HG03521 (cell line): Measurements from ENCODE around the gene SUPT6H.
A peak's percentile ranks its signal among the peaks of the same experiment; 100 is the strongest.
"Not testable (repeated sequence)": the region's sequence is repeated elsewhere in the genome, so short reads cannot be mapped to it uniquely, and the experiment has no call there.

Source experiments
- ATAC-seq: cut with Tn5 transposase; IDR thresholded peaks from one replicate; pipeline ENCODE4 v1.9.1; 2021; ENCODE audit warnings: mild to moderate bottlenecking, moderate library complexity; ENCODE audit not compliant: unreplicated experiment

SUPT6H gene

GRCh38 chr17:28717578-28718332, 55.8 kb downstream of the SUPT6H start, which contains the start of gene RAB34:
RAB34 (minus strand) TSS chr17:28717868; CDS start chr17:28717266, 602 bp downstream.
- ATAC-seq, result no peak

GRCh38 chr17:28718333-28719020, 56.5 kb downstream of the SUPT6H start:
- ATAC-seq, result no peak

GRCh38 chr17:28719021-28719433, 57.0 kb downstream of the SUPT6H start:
- ATAC-seq, result no peak

DNA sequence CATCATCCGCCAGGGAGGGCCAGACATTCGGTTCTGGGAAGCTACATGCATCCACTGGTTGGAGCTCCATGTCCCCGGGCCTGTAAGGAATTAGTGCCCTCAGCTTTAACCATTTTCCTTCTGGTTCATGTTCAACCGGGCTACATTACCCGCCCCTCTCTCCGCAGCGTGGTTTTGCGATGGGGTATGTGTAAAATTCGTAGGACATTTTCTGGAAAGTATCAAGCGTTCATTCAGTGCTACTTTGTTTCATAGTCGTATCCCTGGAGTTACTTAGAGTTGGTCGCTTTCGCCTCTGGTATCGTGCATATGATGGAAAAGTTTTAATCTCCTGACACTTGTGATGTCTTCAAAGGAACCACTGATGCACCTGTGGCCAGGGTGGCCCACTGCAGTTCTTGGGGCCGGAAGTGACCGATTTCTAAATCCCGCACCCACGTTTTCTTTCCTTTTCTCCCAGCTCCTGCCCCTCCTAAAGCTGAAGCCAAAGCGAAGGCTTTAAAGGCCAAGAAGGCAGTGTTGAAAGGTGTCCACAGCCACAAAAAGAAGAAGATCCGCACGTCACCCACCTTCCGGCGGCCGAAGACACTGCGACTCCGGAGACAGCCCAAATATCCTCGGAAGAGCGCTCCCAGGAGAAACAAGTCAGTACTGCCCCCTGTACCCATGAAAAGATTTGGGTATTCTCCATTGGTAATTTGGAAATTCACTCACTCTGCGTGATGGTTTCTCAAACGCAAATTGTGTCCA, 58.4 kb downstream of the SUPT6H start:
- no peak for ATAC-seq

- not testable (repeated sequence) for ATAC-seq
These were observed 59.0 kb downstream of the SUPT6H start for GRCh38 chr17:28720997-28721329.

DNA sequence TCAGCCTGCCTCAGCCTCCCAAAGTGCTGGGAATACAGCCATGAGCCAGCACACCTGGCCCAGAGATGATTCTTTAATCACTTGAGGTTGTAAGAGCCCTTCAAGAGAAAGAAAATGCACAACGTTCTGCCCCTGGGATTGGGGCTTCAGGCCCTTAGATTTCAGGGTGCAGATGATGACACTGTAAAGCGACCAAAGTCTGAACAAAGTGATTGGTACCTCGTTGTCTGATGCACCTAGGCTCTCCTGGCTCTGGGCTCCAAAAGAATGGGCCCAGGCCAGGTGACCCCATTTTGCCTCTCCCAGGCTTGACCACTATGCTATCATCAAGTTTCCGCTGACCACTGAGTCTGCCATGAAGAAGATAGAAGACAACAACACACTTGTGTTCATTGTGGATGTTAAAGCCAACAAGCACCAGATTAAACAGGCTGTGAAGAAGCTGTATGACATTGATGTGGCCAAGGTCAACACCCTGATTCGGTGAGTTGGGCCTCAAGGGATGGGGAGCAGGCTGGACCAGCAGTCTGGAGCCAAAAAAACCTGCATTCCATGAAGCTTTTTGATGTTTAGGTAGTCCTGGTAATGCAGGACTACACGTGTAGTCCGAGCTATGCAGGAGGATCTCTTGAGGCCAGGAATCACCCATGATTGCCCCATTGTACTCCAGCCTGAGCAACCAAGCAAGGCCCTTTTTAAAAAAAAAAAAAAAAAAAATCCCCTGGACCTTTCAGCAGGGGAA, 60.6 kb downstream of the SUPT6H start:
- ATAC-seq, result no peak

DNA sequence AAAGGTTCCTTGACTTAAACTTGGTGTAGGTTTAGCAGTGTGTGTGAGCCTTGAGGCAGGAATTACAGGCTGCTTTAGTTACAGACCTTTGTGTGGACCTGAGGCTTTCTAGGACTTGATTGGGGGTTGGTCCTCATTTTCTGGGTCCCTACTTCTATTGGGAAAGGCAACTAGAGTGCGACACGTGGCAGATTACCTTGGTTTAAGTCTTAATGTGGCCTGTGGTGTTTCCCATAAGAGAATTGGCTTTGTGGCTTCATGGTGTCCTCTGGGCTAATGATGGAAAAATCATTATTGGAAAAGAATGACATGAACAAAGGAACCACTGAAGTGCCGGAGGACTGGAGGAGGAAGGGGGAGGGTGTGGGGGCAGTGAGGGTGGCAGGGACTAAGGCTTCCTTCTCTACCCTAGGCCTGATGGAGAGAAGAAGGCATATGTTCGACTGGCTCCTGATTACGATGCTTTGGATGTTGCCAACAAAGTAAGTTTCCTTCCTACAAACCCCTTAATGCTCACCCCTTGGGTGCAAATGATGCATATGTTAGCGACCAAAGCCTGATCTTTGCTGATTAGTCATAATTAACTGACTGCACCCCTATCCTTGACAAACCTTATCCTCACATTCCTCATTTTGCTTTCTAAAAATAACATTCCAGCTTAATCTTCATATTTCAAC, 61.3 kb downstream of the SUPT6H start:
- ATAC-seq, result no peak

DNA sequence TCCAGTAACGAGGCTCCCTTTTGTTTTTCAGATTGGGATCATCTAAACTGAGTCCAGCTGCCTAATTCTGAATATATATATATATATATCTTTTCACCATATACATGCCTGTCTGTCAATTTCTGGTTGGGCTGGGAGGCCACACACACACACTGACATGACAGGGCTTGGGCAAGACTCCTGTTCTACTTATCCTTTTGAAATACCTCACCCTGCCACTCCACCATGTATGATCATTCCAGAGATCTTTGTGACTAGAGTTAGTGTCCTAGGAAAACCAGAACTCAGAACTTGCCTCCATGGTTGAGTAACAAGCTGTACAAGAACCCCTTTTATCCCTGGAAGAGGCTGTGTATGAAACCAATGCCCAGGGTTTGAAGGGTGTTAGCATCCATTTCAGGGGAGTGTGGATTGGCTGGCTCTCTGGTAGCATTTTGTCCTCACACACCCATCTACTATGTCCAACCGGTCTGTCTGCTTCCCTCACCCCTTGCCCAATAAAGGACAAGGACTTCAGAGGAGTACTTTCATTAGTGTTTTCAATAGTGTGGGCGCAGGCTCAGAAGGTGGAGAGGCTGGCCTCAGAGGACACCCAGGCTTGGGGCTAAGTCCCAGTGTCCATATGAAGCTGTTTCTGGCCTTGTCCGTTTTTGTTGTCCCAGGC, 62.0 kb downstream of the SUPT6H start:
- not testable (repeated sequence) for ATAC-seq

- no peak for ATAC-seq
These were observed 62.6 kb downstream of the SUPT6H start for GRCh38 chr17:28724500-28725165.

GRCh38 chr17:28725166-28725659, 63.2 kb downstream of the SUPT6H start:
- ATAC-seq, result no peak

DNA sequence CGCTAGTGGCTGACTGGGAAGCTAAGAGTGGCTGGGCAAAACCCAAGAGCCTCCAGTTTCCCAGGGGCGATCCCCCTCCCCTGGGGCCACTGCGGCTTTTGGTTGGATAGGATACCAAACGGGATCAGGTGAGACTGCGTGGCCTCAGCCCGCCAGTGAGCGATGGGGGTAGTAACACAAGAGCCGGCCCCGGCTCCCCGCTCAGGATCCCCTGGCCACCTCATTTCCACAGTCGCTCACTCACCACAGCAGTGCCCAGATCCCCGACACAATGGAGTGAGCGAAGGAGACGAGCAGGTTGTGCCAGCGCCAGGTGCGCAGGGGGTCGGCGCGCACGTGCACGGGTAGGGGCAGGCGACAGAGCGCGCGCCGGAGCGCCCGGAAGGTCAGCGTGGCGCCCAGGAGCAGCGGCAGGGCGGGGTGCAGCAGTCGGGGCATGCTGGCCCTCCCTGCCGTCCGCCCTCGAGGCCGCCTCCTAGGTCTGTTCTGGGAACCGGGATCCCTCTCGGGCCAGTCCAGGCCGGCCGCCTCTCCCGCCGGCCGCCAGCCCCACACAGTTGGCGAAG, 63.7 kb downstream of the SUPT6H start:
- ATAC-seq, result no peak

- ATAC-seq, result no peak
These were observed 64.2 kb downstream of the SUPT6H start, which contains the start of gene TLCD1 for GRCh38 chr17:28726226-28726626. TLCD1 (minus strand) TSS chr17:28726233; CDS start chr17:28726097, 136 bp downstream.

GRCh38 chr17:28726627-28727491, 64.9 kb downstream of the SUPT6H start:
- ATAC-seq, result peak; percentile 36

- peak; percentile 44 for ATAC-seq
These were observed 66.6 kb downstream of the SUPT6H start, which contains the start of gene NEK8 for GRCh38 chr17:28728364-28729200. NEK8 (plus strand) TSS chr17:28728788; CDS start chr17:28728814, 26 bp downstream.

- no peak for ATAC-seq
These were observed 67.9 kb downstream of the SUPT6H start for GRCh38 chr17:28729950-28730330.

DNA sequence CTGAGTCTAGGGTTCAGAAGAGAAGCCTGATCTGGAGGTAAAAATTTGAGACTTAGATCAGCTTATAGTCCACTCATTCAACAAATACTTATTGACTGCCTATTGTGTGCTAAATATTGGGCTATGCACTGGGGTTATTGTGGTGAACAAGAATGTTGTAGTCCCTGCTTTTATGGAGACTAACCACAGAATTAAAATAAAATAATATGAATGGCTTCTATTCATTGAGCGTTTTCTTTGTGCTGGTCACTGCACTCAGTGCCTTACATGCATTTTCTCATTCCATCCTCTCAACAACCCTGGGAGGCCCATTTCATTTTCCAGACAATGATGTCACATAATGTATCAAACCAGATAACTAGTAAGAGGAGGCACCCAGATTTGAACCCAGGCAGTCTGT, 71.3 kb downstream of the SUPT6H start:
- no peak for ATAC-seq

- no peak for ATAC-seq
These were observed 72.8 kb downstream of the SUPT6H start for GRCh38 chr17:28734712-28735241.
